ENCODE results near the gene KNL1.

The KNL1 gene

GRCh38 chr15:40549894-40550293 is 44.2 kb upstream of the KNL1 start:
- TF ChIP-seq FOXM1 (IDR thresholded peaks at IDR 0.05; ENCODE audit: borderline replicate concordance, low read depth) (no peak), TCF12 (IDR thresholded peaks at IDR 0.05; ENCODE audit: low read depth) (no peak), USF1 (IDR thresholded peaks at IDR 0.05) (no peak), CREB1 (IDR thresholded peaks at IDR 0.05; ENCODE audit: low read depth) (no peak), EGR1 (IDR thresholded peaks at IDR 0.05) (no peak), CEBPB (IDR thresholded peaks at IDR 0.05) (no peak)

- TF ChIP-seq TCF12 (IDR thresholded peaks at IDR 0.05; ENCODE audit: low read depth) (no peak), USF1 (IDR thresholded peaks at IDR 0.05) (no peak), YY1 (IDR thresholded peaks at IDR 0.05; ENCODE audit: low read depth) (no peak), EP300 (IDR thresholded peaks at IDR 0.05; ENCODE audit: borderline replicate concordance) (no peak), ZBTB7A (IDR thresholded peaks at IDR 0.05; ENCODE audit: low read depth) (no peak), MAX (IDR thresholded peaks at IDR 0.05) (no peak), FOXM1 (IDR thresholded peaks at IDR 0.05; ENCODE audit: borderline replicate concordance, low read depth) (no peak), EGR1 (IDR thresholded peaks at IDR 0.05) (no peak), NFIC (IDR thresholded peaks at IDR 0.05) (no peak), RAD21 (IDR thresholded peaks at IDR 0.05; ENCODE audit: low read depth) (no peak), TEAD4 (IDR thresholded peaks at IDR 0.05) (no peak), CREB1 (IDR thresholded peaks at IDR 0.05; ENCODE audit: low read depth) (no peak), REST (IDR thresholded peaks at IDR 0.05; ENCODE audit: low read depth) (no peak), CEBPB (IDR thresholded peaks at IDR 0.05) (no peak), TAF1 (IDR thresholded peaks at IDR 0.05; ENCODE audit: low read depth) (no peak)
These were observed 43.6 kb upstream of the KNL1 start for GRCh38 chr15:40550341-40551037.

GRCh38 chr15:40554161-40554525 is 39.9 kb upstream of the KNL1 start:
- no peak for TF ChIP-seq ZBTB7A (IDR thresholded peaks at IDR 0.05; ENCODE audit: low read depth)
- TF ChIP-seq FOXM1 (IDR thresholded peaks at IDR 0.05; ENCODE audit: borderline replicate concordance, low read depth): no peak

- TF ChIP-seq TCF12 (IDR thresholded peaks at IDR 0.05; ENCODE audit: low read depth) (no peak), REST (IDR thresholded peaks at IDR 0.05; ENCODE audit: low read depth) (no peak), FOXM1 (IDR thresholded peaks at IDR 0.05; ENCODE audit: borderline replicate concordance, low read depth) (no peak), CEBPB (IDR thresholded peaks at IDR 0.05) (no peak), USF1 (IDR thresholded peaks at IDR 0.05) (no peak), CREB1 (IDR thresholded peaks at IDR 0.05; ENCODE audit: low read depth) (no peak), NFIC (IDR thresholded peaks at IDR 0.05) (no peak), EP300 (IDR thresholded peaks at IDR 0.05; ENCODE audit: borderline replicate concordance) (no peak), RAD21 (IDR thresholded peaks at IDR 0.05; ENCODE audit: low read depth) (no peak), MAX (IDR thresholded peaks at IDR 0.05) (no peak), YY1 (IDR thresholded peaks at IDR 0.05; ENCODE audit: low read depth) (no peak), EGR1 (IDR thresholded peaks at IDR 0.05) (no peak), ZBTB7A (IDR thresholded peaks at IDR 0.05; ENCODE audit: low read depth) (no peak)
These were observed 38.2 kb upstream of the KNL1 start for GRCh38 chr15:40555876-40556275.

GRCh38 chr15:40558952-40559742 is 34.9 kb upstream of the KNL1 start:
- TF ChIP-seq TCF12 (IDR thresholded peaks at IDR 0.05; ENCODE audit: low read depth) (no peak), CEBPB (IDR thresholded peaks at IDR 0.05) (no peak), CREB1 (IDR thresholded peaks at IDR 0.05; ENCODE audit: low read depth) (no peak), TEAD4 (IDR thresholded peaks at IDR 0.05) (no peak), USF1 (IDR thresholded peaks at IDR 0.05) (no peak), RAD21 (IDR thresholded peaks at IDR 0.05; ENCODE audit: low read depth) (no peak), NFIC (IDR thresholded peaks at IDR 0.05) (no peak), ZBTB7A (IDR thresholded peaks at IDR 0.05; ENCODE audit: low read depth) (no peak), TAF1 (IDR thresholded peaks at IDR 0.05; ENCODE audit: low read depth) (no peak)
